Activated naive CD4-positive, alpha-beta T cell treated with anti-CD3 and anti-CD28 coated beads, Interleukin-2, amount 50 U/mL, for 24 hours (primary cell): ENCODE results near the gene STUM.

Experiments used
- H3K27ac Mint-ChIP-seq: one replicate; pipeline ENCODE4 v1.8.0; 2021; ENCODE audit warnings: mild to moderate bottlenecking, mixed read lengths
- H3K27me3 Mint-ChIP-seq: one replicate; pipeline ENCODE4 v1.8.0; 2021; ENCODE audit warnings: mixed read lengths
- H3K36me3 Mint-ChIP-seq: one replicate; pipeline ENCODE4 v1.8.0; 2021; ENCODE audit warnings: mixed read lengths
- H3K4me1 Mint-ChIP-seq: one replicate; pipeline ENCODE4 v1.8.0; 2021; ENCODE audit warnings: mixed read lengths
- H3K4me3 Mint-ChIP-seq: one replicate; pipeline ENCODE4 v1.8.0; 2021; ENCODE audit warnings: mild to moderate bottlenecking, mixed read lengths
- H3K9me3 Mint-ChIP-seq: one replicate; pipeline ENCODE4 v1.8.0; 2021; ENCODE audit warnings: mixed read lengths

The STUM gene

DNA sequence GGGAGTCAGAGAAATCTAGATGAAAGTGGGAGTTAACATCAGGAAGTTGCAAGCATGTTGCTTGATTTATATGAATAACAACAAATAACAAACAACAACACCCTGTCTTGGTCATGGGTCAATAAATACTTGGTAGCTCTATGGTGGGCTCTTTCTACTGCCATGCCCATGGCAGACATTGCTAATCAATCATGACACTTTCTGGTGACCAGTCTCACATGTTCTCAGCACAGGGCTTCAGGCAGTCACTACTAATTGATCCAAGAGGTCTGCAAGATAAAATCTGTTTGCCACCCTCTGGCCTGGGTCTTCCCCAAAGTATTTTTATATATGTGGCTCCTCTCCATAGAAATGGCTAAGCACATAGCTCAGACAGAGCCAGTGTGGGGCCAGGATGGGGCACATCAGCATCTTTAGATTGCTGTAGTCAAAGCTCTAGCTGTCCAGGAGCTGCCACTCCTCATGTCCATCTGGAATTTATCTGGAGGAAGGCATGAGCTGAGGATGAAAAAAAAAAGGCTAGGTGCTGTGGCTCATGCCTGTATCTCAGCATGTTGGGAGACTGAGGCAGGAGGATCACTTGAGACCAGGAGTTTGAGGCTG, 51.2 kb downstream of the STUM start:
- Mint-ChIP-seq H3K27ac (no peak overlapping the region), H3K4me3 (no peak overlapping the region), H3K27me3 (peaks cover 2% of the 10 kb centered on the region), H3K4me1 (no peaks in the 10 kb centered on the region), H3K9me3 (no peaks in the 10 kb centered on the region), H3K36me3 (no peaks in the 10 kb centered on the region)

DNA sequence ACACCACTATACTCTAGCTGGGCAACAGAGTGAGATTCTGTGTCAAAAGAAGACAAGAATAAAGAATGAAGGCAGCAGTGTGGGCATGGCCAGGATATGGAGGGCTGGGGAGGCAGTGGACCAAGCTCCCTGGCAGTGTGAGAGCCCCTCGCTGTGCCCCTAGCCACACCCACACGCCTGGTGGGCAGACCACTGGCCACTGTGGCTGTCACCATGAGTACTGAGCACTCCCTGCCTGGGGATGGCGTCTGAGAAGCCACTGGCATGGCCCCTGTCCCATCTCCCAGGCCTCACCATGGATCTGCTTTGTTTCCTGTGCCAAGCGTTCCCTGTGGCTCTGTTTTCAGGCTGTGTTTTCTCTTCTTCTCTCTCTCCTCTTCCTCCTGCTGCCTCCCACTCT, 51.7 kb downstream of the STUM start:
- no peaks in the 10 kb centered on the region for H3K36me3 Mint-ChIP-seq
- no peaks in the 10 kb centered on the region for H3K9me3 Mint-ChIP-seq
- H3K4me1 Mint-ChIP-seq = no peaks in the 10 kb centered on the region
- H3K27ac Mint-ChIP-seq = no peak overlapping the region
- no peak overlapping the region for H3K4me3 Mint-ChIP-seq
- H3K27me3 Mint-ChIP-seq = peaks cover 2% of the 10 kb centered on the region

DNA sequence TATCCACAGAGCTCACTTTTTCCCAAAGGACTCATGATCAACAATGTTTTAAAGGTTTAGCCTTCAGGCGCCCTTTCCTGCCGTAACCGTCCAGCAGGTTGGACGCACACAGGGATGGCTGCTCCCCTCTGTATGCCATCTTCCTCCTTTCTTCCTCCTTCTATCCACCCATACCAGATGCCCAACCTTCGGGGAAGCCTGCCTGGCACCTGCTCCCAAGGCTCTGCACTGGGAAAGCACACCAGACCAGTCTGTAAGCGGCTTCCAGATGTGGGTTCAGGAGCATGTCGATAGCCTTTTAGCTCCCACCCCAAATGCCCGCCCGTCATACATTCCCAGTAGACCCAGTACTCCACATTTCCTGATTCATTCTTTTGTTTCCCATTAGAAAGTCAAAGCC, 52.9 kb downstream of the STUM start:
- no peak overlapping the region for H3K27ac Mint-ChIP-seq
- no peaks in the 10 kb centered on the region for H3K9me3 Mint-ChIP-seq
- H3K36me3 Mint-ChIP-seq = no peaks in the 10 kb centered on the region
- no peaks in the 10 kb centered on the region for H3K4me1 Mint-ChIP-seq
- H3K27me3 Mint-ChIP-seq = peaks cover 2% of the 10 kb centered on the region
- H3K4me3 Mint-ChIP-seq = no peak overlapping the region

DNA sequence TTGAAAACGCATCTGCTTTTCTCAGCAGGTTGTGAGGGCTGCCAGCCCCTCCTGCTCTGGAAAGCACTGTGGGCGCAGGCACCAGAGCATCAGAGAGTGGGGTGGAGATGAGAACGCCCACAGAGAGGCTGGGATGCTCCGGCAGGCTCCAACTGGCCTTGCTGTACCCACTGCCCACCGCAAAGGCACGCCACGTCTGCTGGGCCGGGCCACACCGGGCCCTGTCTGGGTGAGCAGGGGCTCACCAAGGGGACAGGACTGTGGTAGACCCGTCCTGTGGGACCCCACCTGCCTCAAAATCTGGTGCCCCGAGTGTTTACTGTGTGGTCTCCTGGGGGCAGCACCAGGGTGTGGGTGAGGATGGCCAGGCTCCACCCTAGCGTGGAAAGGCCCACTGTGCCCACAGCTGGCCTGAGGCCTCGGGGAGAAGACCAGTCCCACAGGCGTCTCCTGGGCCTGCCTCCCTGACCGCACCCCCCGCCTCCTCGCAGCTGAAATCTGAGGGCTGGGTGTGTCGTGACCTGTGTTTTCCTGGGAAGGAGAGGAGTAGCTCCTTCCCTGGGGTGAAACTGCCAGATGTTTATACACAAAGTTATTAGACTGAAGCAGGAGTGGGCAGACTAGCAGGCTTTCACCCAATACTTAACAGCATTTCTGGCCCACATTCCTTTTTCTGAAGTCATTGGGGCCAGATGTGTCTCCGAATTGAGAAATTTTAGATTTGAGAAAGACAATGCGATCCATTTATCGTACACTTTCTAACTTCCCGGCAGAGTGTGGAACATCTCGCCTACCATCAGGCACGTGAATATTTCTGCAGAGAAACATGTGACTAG, 53.8 kb downstream of the STUM start:
- Mint-ChIP-seq H3K4me1 (no peaks in the 10 kb centered on the region), H3K27ac (no peak overlapping the region), H3K4me3 (no peak overlapping the region), H3K27me3 (peaks cover 2% of the 10 kb centered on the region), H3K9me3 (no peaks in the 10 kb centered on the region), H3K36me3 (no peaks in the 10 kb centered on the region)

DNA sequence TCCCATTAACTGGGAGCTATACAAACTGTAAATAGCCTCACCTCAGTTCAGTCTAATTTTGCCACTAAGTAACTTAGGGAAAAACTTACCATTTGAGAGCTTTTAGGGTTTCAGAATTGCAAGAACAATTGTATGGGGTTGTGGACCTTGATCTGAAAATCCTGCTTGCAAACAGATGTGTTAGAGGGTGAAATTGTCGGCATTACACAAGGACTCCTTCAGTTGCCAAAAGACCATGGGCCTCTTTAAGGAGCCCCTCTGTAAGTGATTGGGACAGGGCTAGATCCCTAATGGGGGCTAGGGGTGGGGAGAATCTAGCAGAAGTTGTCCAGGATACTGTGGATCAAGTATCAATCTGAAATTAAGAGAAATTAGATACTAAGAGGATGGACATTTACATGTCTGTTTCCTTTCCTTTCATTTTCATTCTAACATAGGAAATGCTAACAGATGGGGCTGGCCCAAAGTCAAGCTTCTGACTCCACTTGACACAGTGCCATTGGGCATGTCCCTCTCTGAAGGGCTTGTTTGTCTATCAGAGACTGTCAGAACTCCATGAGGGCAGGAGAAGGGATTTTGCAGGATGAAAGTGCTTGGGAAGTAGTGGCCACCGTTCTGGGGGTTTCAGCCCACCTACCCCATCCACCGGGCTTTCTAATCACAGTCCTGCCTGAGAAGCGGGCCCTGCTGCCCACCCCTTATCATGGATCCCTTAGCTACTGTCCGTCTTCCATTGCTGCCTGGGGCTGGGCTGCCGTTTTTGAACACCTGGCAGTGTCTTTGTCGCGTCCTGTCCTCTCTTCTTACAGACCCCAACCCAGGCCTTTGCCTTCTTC, 54.7 kb downstream of the STUM start:
- Mint-ChIP-seq H3K9me3 (no peaks in the 10 kb centered on the region), H3K27ac (no peak overlapping the region), H3K4me1 (no peaks in the 10 kb centered on the region), H3K36me3 (no peaks in the 10 kb centered on the region), H3K27me3 (no peaks in the 10 kb centered on the region), H3K4me3 (no peak overlapping the region)

DNA sequence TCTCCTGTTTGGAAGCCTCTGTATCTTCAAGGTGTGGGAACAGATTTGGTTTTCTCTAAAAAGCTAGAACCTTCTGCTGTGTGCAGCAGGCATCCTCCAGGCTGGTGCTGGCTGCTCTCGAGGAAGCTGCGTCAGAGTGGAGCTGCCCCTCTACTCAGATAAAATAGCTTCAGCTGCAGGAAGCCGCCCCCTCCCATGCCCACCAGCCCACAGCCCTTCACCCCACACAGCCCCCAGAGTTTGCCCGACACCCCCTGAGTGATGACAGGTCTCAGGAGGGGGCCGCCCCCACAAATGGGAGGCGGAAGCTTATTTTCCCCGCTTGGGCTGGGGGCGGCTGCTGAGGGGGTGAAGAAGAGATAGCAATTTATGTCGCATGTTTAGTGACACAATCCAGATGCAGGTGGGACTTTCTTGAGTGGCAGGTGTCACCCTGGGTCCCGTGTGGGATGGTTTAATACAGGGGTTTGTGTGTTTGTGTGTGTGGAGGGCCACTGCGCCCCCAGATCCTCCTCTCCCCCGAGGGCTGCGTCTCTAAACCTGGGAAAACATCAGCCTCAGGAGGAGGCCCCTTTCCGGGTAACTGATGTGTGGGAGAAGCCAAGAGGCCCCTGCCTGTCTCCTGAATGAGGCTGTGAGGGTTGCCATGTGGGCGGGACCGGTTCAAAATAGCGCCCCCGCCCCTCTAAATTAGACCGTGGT, 55.4 kb downstream of the STUM start:
- no peaks in the 10 kb centered on the region for H3K36me3 Mint-ChIP-seq
- no peak overlapping the region for H3K4me3 Mint-ChIP-seq
- H3K9me3 Mint-ChIP-seq = no peaks in the 10 kb centered on the region
- no peaks in the 10 kb centered on the region for H3K4me1 Mint-ChIP-seq
- no peak overlapping the region for H3K27ac Mint-ChIP-seq
- no peaks in the 10 kb centered on the region for H3K27me3 Mint-ChIP-seq

DNA sequence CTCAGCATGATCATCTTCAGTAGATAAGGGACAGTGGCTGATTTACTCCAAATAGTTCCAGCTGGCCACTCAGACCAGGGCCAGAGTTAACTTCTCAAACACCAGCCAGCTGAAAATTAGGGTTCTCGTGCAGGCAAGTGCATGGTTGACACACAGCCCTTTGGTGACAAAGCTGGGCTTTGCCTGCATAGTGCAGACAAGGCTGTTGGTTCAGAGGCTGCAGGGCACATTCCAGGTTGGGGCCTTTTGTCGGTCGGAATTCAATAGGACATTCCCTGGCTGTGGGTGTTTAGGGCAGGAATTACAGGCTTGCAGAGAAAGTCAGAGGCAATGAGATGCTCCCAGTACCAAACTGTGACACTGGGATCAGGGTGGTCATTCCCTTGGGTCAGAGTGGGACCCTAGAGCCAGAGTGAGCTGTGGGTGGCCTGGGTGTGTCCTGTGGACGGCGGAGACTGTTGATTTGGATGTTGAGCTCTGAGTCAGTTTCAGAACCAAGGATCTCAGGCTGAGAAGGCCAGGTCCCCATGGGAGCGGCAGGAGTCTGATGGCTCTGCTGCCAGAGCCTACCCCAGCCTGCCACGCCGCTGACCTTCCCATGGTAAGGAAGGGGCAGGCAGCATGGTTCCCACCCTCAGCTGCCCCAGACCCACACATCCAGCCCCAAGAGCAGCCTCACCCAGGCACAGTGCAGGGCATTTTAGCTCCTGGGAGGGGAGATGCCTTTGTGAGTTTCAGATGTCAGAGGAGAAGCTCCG, 56.2 kb downstream of the STUM start:
- Mint-ChIP-seq H3K27ac (no peak overlapping the region), H3K36me3 (no peaks in the 10 kb centered on the region), H3K9me3 (no peaks in the 10 kb centered on the region), H3K27me3 (peaks cover 1% of the 10 kb centered on the region), H3K4me1 (no peaks in the 10 kb centered on the region), H3K4me3 (no peak overlapping the region)

DNA sequence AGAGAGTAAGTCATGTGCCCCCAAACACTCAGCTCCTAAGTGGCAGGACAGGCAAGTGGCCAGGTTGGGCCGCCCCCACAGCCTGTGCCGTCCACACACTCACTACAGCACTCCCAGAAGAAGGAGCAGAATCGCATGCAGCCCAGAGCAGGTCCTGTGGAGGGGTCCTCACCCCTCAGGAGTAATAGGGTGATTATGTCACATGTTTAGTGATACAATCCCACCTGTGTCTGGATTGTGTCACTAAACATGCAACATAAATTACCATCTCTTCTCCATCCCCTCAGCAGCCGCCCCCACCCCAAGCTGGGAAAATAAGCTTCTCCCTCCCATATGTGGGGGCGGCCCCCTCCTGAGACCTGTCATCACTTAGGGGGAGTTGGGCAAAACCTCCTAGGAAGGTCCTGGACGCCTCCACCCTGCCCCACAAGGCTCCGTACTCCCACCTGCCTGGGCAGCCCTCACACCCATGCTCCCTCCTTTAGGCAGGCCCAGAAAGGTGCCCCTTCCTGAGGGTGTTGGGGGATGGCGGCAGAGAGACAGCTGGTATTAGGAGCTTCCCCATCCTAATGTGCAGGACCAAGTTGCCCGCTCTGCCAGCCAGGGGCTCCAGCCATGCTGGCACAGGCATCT, 56.9 kb downstream of the STUM start:
- Mint-ChIP-seq H3K4me1 (no peaks in the 10 kb centered on the region), H3K9me3 (no peaks in the 10 kb centered on the region), H3K27me3 (peaks cover 1% of the 10 kb centered on the region), H3K4me3 (no peak overlapping the region), H3K36me3 (no peaks in the 10 kb centered on the region), H3K27ac (no peak overlapping the region)

DNA sequence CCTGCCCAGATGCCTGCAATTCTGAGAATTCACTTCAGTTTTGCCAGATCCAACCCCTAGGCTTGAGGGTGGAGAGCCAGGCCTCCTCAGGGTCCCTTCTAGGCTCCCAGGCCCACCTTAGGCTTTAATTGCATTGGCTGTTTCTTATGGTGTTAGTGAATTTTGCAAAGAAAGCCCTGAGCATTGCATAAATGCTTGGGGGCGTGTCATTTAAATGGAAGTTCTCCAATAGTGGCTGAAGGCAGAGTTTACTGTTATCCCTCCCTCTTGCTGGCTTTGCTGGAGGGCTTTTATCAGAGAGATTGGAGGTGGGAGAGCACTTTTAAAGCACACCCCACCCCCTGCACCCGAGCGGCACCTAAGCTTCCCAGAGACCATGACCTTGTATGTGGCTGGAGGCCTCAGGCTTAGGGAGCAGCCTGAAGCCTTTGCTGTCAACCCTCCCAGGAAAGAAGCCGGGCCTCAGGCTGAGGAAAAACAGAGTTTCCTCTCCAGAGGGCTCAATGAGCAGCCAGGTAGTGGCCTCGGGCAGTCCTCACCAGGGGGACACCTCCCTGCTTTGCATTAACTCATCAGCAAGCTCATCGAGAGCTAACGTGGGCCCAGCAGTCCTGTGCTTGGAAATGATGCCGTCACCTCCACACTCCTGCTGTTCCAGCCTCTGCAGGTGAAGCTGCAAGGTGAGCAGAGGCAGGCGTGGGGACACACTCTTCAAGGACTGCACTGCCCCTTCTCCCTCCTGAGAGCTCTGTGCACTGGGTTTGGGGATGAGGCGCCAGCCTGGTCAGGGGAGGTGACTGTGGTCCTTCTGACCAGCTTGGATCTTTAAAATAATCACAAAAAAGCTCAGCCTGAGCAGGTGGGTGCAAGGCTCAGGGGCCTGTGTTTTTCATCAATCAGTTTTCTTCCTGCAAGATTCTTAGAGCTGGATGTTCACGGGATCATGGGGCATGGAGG, 58.0 kb downstream of the STUM start:
- Mint-ChIP-seq H3K4me3 (no peak overlapping the region), H3K27ac (no peak overlapping the region), H3K4me1 (no peaks in the 10 kb centered on the region), H3K36me3 (no peaks in the 10 kb centered on the region), H3K27me3 (peaks cover 1% of the 10 kb centered on the region), H3K9me3 (no peaks in the 10 kb centered on the region)

DNA sequence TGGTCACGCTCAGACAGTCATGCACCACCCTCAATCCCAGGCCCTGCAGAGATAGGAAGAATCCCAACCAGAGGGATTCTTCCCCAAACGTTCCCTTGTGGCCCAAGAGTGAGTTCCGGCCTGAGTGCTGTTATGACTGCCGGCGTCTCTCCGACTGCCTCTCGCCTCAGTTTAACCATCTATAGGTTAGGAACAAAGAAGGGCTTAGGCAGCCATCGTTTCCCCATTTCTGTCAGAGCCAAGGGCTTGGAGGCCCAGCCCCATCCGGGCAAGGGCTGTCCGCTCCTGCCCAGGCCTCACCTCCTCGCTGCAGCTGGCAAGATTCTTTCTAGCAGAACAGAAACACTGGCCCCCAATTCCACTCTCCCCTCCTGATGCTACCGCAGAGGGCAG, 58.7 kb downstream of the STUM start:
- H3K4me3 Mint-ChIP-seq = no peak overlapping the region
- peaks cover 1% of the 10 kb centered on the region for H3K27me3 Mint-ChIP-seq
- H3K36me3 Mint-ChIP-seq = no peaks in the 10 kb centered on the region
- H3K4me1 Mint-ChIP-seq = no peaks in the 10 kb centered on the region
- H3K27ac Mint-ChIP-seq = no peak overlapping the region
- H3K9me3 Mint-ChIP-seq = no peaks in the 10 kb centered on the region

DNA sequence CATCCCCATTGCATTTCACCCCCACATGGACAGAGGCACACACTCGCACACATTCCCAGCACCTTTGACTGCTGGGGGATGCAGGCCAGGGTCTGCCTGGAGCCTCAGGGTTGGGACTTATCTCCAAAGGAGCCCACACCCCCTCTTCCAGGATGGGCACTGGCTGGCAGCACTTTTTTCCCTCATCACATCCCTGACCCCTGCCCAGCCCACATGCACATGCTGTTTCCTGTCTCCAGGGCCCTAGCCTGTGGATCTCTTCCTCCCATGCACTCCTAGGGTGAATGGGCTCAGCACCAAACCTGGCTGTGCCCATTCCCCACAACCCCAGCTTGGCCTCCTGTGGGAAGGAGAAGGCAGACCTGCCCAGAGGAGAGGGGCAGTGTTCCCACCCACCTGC, 59.3 kb downstream of the STUM start:
- H3K4me1 Mint-ChIP-seq = no peaks in the 10 kb centered on the region
- peaks cover 1% of the 10 kb centered on the region for H3K27me3 Mint-ChIP-seq
- H3K4me3 Mint-ChIP-seq = no peak overlapping the region
- no peaks in the 10 kb centered on the region for H3K9me3 Mint-ChIP-seq
- H3K27ac Mint-ChIP-seq = no peak overlapping the region
- H3K36me3 Mint-ChIP-seq = no peaks in the 10 kb centered on the region

DNA sequence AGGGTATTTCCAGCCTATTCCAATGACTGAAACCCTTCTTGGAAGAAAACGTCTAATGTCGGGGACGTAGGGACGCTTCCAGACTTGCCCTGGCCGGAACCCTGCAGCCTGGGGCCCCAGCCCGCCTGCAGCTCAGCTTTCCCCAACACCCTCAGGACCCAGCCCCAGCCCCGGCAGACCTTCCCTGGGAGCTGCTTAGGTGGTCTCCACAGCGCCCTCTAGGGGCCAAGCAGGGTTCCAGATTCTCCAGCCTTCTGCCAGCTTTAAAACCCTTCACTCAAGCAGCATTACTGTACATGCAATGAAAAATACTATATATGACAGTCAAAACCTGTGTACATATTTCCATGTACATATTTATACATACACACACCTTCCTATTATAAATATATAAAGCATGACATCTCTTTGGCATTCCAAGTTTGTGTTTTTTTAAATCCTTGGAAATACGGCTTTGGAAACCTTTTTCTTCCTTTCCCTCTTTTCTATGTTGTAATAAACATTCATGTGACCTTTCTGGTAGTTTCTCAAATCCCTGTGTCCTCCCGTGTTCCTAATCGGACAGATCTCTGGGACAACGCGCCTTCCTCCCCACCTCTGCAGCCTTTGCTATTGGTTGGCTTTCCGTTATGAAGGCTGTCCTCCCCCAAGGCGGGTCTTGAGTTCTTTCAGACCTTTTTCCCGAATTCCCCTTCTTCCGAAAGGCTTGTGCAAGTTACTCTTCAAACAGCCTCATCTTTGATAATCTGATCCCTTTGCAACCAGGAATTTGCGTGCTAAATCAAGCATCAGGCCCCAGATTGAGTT, 60.3 kb downstream of the STUM start:
- Mint-ChIP-seq H3K4me3 (no peak overlapping the region), H3K9me3 (no peaks in the 10 kb centered on the region), H3K27ac (no peak overlapping the region), H3K4me1 (no peaks in the 10 kb centered on the region), H3K36me3 (no peaks in the 10 kb centered on the region), H3K27me3 (peaks cover 1% of the 10 kb centered on the region)

DNA sequence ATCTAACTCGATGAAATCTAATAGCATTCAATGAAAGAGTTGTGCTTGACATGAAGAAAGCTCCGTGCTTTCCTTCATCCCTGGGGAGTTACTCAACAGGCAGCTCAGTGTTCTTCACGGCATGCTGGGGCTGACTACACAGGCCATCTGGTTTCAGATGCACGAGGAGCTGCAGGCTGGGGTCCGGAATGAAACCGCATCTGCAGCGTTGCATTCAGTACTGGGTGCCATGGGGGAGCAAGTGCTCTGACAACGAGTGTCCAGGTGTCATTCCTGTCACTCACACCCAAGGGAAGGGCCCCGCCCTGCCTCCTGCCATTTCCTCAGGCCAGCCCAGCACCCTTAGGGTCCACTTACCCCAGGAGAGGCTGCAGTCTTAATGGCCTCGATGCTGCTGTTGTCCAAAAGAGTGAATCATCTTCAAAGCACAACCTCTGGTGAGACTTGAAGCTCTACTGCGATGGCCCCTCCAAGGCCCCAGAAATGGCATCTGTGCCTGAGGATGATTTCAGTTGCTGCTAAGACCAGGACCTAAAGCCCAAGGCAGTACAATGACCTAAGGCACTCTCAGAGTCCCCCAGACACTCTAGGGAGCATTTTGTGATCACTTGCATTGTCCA, 61.4 kb downstream of the STUM start:
- no peaks in the 10 kb centered on the region for H3K4me1 Mint-ChIP-seq
- H3K36me3 Mint-ChIP-seq = no peaks in the 10 kb centered on the region
- H3K9me3 Mint-ChIP-seq = no peaks in the 10 kb centered on the region
- no peak overlapping the region for H3K4me3 Mint-ChIP-seq
- H3K27me3 Mint-ChIP-seq = peaks cover 1% of the 10 kb centered on the region
- no peak overlapping the region for H3K27ac Mint-ChIP-seq
